Activated T-cell treated with anti-CD3 and anti-CD28 coated beads, Interleukin-2, amount 50 U/mL, for 4 hours (primary cell): ENCODE measurements around the gene POU5F2. TPM values are rescaled to one million over a fixed set of nuclear protein-coding genes. Genes with fewer than 3 reads are reported as not detected.

Experiments used
- total RNA-seq, 3 donors: library from RNA; stranded (reverse); gene quantifications; one replicate each; pipeline ENCODE4 v1.2.1, GENCODE V29; 2021

POU5F2 gene
- total RNA-seq, 3 donors from 2014 or later: 0.27 to 0.30 (median 0.29) TPM

Other genes with a start within 250 kb of the POU5F2 start
- gene NR2F1-AS1, start 160.4 kb downstream of the POU5F2 start, total RNA-seq: not detected
- gene NR2F1, start 158.4 kb downstream of the POU5F2 start, total RNA-seq: under 1 TPM; 0.08 to 0.21 (median 0.10) TPM